Measurements from ENCODE around the gene ARHGAP8.

DNA sequence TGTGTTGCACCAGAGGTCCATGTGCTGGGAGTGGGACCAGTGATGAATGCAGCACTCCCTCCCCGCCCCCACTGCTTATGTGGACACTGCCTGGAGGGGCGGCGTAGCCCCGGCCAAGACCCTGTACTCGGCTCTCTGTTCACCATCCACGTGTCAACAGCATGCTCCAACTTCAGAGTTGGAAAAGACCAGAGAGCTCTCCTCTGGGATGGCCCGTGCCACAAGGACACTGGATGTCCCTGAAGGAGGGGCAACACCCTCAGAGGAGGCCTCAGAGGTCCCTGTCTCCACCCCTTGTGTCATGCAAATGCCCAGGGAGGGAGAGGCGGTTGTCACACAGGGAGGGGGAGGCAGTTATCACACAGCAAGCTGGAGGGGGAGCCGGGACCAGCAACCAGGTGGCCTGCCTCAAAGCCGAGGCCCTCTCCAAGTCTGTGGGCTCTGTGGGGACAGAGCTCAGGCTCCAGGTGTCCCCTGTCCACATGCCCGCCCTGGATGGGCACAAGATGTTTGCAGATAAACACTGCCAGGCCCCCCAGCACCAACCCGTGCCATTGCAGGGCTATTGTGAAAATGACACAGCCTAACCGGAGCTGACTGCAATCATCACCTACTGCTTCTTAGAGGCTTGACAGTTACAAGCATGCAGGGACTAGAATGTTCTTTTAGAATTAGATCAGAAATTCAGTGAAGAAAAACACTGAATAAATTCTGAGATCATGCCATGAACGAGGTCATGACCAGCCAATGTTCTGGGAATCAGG, 136.3 kb downstream of the ARHGAP8 start:
- TF ChIP-seq, protein P1, sequence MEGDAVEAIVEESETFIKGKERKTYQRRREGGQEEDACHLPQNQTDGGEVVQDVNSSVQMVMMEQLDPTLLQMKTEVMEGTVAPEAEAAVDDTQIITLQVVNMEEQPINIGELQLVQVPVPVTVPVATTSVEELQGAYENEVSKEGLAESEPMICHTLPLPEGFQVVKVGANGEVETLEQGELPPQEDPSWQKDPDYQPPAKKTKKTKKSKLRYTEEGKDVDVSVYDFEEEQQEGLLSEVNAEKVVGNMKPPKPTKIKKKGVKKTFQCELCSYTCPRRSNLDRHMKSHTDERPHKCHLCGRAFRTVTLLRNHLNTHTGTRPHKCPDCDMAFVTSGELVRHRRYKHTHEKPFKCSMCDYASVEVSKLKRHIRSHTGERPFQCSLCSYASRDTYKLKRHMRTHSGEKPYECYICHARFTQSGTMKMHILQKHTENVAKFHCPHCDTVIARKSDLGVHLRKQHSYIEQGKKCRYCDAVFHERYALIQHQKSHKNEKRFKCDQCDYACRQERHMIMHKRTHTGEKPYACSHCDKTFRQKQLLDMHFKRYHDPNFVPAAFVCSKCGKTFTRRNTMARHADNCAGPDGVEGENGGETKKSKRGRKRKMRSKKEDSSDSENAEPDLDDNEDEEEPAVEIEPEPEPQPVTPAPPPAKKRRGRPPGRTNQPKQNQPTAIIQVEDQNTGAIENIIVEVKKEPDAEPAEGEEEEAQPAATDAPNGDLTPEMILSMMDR (IDR thresholded peaks at IDR 0.05): no peak
- no peak for TF ChIP-seq POLR2A (IDR thresholded peaks at IDR 0.05)

Measured in tibial nerve (tissue), 3 donors.